Transverse colon (tissue), 4 donors: ENCODE results near the gene BHLHE40.

Experiments used
- EP300 ChIP-seq: sonication (generic); formaldehyde crosslinking; IDR thresholded peaks from one replicate; pipeline ENCODE4 v1.6.1; 2017; ENCODE audit warnings: antibody characterized with exemption, low read depth
- POLR2A ChIP-seq: fragments of 450-650 bp; IDR thresholded peaks from one replicate; pipeline ENCODE4 v1.6.1; 2016; ENCODE audit warnings: antibody characterized with exemption, mild to moderate bottlenecking, moderate library complexity
- POLR2AphosphoS5 ChIP-seq, 3 donors: sonication (generic); formaldehyde crosslinking; IDR thresholded peaks; one replicate each; pipeline ENCODE4 v1.6.1; 2016; ENCODE audit warnings: antibody characterized with exemption in 3 of 3
- TF ChIP-seq, protein P1 (sequence below), 5 experiments: fragments of 200-600 bp in 3 of 5; fragments of 450-650 bp in 2 of 5; sonication (generic) in 3 of 5; IDR thresholded peaks; 1 replicate in 2 of 5; 2 replicates in 3 of 5; pipeline ENCODE4 v1.5.1; 2016 to 2017; ENCODE audit warnings: antibody characterized with exemption in 5 of 5, inconsistent platforms in 3 of 5, mild to moderate bottlenecking in 2 of 5, moderate library complexity in 1 of 5

DNA sequence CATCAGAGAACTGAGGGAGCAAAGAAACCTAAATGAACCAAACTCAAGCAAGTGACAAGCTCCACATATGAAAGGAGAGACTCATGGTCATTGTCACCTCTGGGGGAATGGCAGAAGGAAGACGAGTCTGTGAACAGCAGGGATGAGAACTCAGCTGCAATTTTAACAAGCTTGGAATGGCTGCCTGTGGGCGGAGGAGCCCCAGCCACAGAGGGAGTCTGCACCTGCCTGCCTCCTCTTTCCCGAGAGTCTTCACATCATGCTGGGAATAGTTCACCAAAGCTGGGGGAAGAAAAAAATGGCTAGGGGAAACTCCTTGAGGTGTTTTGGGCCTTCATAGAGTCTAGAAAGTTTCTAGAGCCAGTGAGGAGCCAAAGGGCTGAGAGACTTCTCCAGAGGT, 21.3 kb upstream of the BHLHE40 start:
- TF ChIP-seq POLR2AphosphoS5 (IDR thresholded peaks at IDR 0.05): no peak
- no peak for TF ChIP-seq POLR2A
- TF ChIP-seq, protein P1, sequence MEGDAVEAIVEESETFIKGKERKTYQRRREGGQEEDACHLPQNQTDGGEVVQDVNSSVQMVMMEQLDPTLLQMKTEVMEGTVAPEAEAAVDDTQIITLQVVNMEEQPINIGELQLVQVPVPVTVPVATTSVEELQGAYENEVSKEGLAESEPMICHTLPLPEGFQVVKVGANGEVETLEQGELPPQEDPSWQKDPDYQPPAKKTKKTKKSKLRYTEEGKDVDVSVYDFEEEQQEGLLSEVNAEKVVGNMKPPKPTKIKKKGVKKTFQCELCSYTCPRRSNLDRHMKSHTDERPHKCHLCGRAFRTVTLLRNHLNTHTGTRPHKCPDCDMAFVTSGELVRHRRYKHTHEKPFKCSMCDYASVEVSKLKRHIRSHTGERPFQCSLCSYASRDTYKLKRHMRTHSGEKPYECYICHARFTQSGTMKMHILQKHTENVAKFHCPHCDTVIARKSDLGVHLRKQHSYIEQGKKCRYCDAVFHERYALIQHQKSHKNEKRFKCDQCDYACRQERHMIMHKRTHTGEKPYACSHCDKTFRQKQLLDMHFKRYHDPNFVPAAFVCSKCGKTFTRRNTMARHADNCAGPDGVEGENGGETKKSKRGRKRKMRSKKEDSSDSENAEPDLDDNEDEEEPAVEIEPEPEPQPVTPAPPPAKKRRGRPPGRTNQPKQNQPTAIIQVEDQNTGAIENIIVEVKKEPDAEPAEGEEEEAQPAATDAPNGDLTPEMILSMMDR (IDR thresholded peaks at IDR 0.05): no peak
- no peak for TF ChIP-seq EP300
